ENCODE results near the gene GBX1.

GBX1 gene

GRCh38 chr7:151133986-151134742 lies 33.3 kb downstream of the GBX1 start:
- no peak for TF ChIP-seq ZFX (IDR thresholded peaks at IDR 0.05)
- no peak for TF ChIP-seq CTCF (conservative IDR thresholded peaks at IDR 0.05)
- no peak overlapping the region for H3K27ac ChIP-seq

GRCh38 chr7:151133266-151133985 lies 34.1 kb downstream of the GBX1 start:
- TF ChIP-seq CTCF (conservative IDR thresholded peaks at IDR 0.05) (no peak), ZFX (IDR thresholded peaks at IDR 0.05) (no peak)
- H3K27ac ChIP-seq, result no peak overlapping the region

- TF ChIP-seq ZFX (IDR thresholded peaks at IDR 0.05) (no peak), CTCF (conservative IDR thresholded peaks at IDR 0.05) (no peak)
- no peak overlapping the region for H3K27ac ChIP-seq
Observed at GRCh38 chr7:151132461-151133205, 34.9 kb downstream of the GBX1 start.

DNA sequence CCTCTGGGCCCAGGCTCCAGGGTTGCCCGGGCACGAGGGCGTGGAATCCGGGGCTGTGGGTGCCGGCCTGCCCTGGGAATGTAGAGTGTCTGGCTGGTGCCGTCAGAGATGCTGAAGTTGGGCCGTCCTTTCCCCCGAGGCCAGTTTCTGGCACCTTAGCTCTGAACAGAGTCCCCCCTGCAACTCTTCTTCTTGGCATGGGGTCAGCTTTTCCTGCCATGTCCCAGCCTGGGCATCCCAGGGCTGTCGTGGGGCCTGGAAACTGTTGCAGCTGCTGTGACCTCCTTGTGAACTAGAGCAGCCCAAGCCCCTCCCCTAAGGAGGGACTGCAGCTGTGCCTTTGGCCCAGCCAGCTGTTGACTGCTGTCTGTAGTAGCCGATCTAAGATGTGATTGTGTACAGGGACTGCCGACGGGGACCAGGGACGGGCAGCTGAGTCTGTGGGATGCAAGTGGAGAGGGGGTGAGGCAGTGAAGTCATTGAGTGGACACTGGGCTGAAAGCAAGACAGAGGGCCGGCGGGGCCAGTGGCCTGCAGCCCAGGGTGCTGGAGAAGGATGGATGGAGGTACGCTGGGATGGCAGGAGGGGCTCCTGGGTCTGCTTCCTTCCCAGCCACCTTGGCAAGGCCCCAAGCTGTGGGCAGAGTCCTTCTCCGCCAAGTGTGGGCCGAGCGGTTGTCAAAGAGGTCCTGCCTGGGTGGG lies 35.8 kb downstream of the GBX1 start:
- TF ChIP-seq ZFX (IDR thresholded peaks at IDR 0.05), result no peak
- TF ChIP-seq CTCF (conservative IDR thresholded peaks at IDR 0.05), result no peak

GRCh38 chr7:151131224-151131591 lies 36.3 kb downstream of the GBX1 start:
- TF ChIP-seq ZFX (IDR thresholded peaks at IDR 0.05) (no peak), CTCF (conservative IDR thresholded peaks at IDR 0.05) (no peak)
- no peak overlapping the region for H3K27ac ChIP-seq

More for the DNA sequence above, 35.8 kb downstream of the GBX1 start:
- H3K27ac ChIP-seq, result no peak overlapping the region

- TF ChIP-seq CTCF (conservative IDR thresholded peaks at IDR 0.05) (no peak), ZFX (IDR thresholded peaks at IDR 0.05) (no peak)
- no peak overlapping the region for H3K27ac ChIP-seq
Observed at GRCh38 chr7:151130741-151131157, 36.7 kb downstream of the GBX1 start.
